Measurements from ENCODE around the gene TRIM54. TPM values are rescaled to one million over a fixed set of nuclear protein-coding genes. Genes with fewer than 3 reads are reported as not detected.

Gene TRIM54
- total RNA-seq, 1 donor from 2014 or later: 285 TPM

- no peak for DNase-seq
- peak overlapping the region; percentile 74 for H3K4me3 ChIP-seq
- intact Hi-C loops (cut with micrococcal nuclease): no loop called here
- no peaks in the 10 kb centered on the region for H3K9me3 ChIP-seq (replicated peaks)
- H3K4me1 ChIP-seq: peaks cover 26% of the 10 kb centered on the region
- H3K27me3 ChIP-seq (ENCODE audit: low read depth): peaks cover 32% of the 10 kb centered on the region
- H3K27ac ChIP-seq (replicated peaks): peak overlapping the region; percentile 93
- no peaks in the 10 kb centered on the region for H3K36me3 ChIP-seq
- TF ChIP-seq CTCF (IDR thresholded peaks at IDR 0.05; ENCODE audit: borderline replicate concordance): no peak
These were observed 787 bp upstream of the TRIM54 start for GRCh38 chr2:27281442-27281841.

DNA sequence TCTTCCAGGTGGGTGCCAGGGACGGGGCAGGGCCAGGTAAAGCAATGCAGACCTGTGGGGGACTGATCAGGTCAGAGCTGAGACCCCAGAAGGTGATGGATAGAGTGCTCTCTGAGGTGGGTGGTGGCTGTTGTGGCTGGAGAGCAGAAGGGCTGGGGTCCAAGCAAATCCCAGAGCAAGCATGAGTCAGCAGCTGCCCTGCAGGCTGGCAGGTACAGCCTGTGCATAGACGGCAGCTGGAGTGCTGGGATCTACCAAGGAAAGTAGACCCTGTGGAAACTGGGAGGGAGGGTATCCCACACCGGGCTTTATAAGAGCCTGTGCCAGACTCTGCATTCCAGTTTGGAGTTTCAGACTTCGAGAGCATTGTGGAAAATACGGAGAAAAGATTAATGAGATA is 663 bp downstream of the TRIM54 start:
- intact Hi-C loops (cut with micrococcal nuclease): no loop called here
- Histone ChIP-seq H3K27me3 (ENCODE audit: low read depth) (peaks cover 27% of the 10 kb centered on the region), H3K4me1 (peaks cover 39% of the 10 kb centered on the region), H3K9me3 (replicated peaks) (no peaks in the 10 kb centered on the region), H3K36me3 (no peaks in the 10 kb centered on the region), H3K4me3 (peak overlapping the region; percentile 74), H3K27ac (replicated peaks) (peak overlapping the region; percentile 93)
- no peak for DNase-seq
- TF ChIP-seq CTCF (IDR thresholded peaks at IDR 0.05; ENCODE audit: borderline replicate concordance): no peak

DNA sequence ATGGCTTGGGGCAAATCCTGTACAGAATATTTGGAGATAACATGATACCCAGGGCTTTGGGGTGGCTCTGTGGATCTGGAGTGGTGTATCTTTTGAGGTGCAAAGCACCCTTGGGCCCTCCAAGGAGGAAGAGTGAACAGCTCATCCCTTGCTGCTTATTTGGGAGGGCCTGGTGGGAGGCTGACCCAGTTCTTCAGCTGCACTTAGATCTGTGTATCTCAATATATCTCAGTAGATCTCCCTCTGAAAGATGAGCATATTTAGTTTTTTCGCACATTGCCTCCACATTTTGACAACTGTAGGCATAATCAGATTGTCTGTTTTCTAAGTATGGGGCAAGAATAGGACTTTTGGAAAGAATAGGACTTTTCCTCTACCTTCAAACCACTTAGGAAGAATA is 2.8 kb downstream of the TRIM54 start:
- Histone ChIP-seq H3K27ac (replicated peaks) (peak overlapping the region; percentile 93), H3K4me1 (peaks cover 56% of the 10 kb centered on the region), H3K9me3 (replicated peaks) (no peaks in the 10 kb centered on the region), H3K36me3 (no peaks in the 10 kb centered on the region), H3K27me3 (ENCODE audit: low read depth) (peaks cover 32% of the 10 kb centered on the region), H3K4me3 (peak overlapping the region; percentile 74)
- TF ChIP-seq CTCF (IDR thresholded peaks at IDR 0.05; ENCODE audit: borderline replicate concordance): no peak
- intact Hi-C loops (cut with micrococcal nuclease): no loop called here
- DNase-seq: no peak

DNA sequence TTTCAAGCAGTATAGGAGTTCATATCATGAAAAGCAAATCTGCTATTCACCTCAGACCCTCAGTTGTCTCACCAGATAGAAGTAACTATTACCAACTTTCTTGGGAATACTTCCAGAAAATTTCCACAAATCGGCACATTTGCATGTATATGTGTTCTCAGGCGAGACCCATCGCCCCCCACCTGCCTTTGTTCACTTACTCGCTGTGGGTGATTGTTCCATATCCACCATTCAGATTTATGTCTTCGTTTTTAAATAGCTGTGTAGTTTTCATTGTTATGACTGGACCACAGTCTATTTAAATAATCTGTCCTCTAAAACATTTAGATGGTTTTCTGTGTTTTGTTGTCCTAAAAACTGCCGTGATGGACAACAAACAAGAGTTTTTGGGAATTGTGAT is 3.3 kb downstream of the TRIM54 start:
- peak overlapping the region; percentile 74 for H3K4me3 ChIP-seq
- no peaks in the 10 kb centered on the region for H3K36me3 ChIP-seq
- H3K27me3 ChIP-seq (ENCODE audit: low read depth): peaks cover 30% of the 10 kb centered on the region
- intact Hi-C loops (cut with micrococcal nuclease): no loop called here
- H3K9me3 ChIP-seq (replicated peaks): no peaks in the 10 kb centered on the region
- no peak for DNase-seq
- H3K27ac ChIP-seq (replicated peaks): no peak overlapping the region
- TF ChIP-seq CTCF (IDR thresholded peaks at IDR 0.05; ENCODE audit: borderline replicate concordance): no peak
- H3K4me1 ChIP-seq: peaks cover 56% of the 10 kb centered on the region

- TF ChIP-seq CTCF (IDR thresholded peaks at IDR 0.05; ENCODE audit: borderline replicate concordance): no peak
- peaks cover 11% of the 10 kb centered on the region for H3K27me3 ChIP-seq (ENCODE audit: low read depth)
- DNase-seq: no peak
- H3K4me1 ChIP-seq: peaks cover 74% of the 10 kb centered on the region
- peak overlapping the region; percentile 78 for H3K27ac ChIP-seq (replicated peaks)
- H3K4me3 ChIP-seq: peak overlapping the region; percentile 74
- no peaks in the 10 kb centered on the region for H3K9me3 ChIP-seq (replicated peaks)
- H3K36me3 ChIP-seq: no peaks in the 10 kb centered on the region
- intact Hi-C loops (cut with micrococcal nuclease): no loop called here
These were observed 6.4 kb downstream of the TRIM54 start for GRCh38 chr2:27288610-27289009.

Data from left ventricle myocardium inferior (tissue), 1 donor.